Suppressor macrophage treated with lipopolysaccharide for 1 hour (primary cell): ENCODE results near the gene RASGRP2.

ENCODE experiments used
- DNase-seq, 3 donors: peaks; one replicate each; pipeline ENCODE4 v3.0.0-alpha.2; 2020 to 2022

The RASGRP2 gene

DNA sequence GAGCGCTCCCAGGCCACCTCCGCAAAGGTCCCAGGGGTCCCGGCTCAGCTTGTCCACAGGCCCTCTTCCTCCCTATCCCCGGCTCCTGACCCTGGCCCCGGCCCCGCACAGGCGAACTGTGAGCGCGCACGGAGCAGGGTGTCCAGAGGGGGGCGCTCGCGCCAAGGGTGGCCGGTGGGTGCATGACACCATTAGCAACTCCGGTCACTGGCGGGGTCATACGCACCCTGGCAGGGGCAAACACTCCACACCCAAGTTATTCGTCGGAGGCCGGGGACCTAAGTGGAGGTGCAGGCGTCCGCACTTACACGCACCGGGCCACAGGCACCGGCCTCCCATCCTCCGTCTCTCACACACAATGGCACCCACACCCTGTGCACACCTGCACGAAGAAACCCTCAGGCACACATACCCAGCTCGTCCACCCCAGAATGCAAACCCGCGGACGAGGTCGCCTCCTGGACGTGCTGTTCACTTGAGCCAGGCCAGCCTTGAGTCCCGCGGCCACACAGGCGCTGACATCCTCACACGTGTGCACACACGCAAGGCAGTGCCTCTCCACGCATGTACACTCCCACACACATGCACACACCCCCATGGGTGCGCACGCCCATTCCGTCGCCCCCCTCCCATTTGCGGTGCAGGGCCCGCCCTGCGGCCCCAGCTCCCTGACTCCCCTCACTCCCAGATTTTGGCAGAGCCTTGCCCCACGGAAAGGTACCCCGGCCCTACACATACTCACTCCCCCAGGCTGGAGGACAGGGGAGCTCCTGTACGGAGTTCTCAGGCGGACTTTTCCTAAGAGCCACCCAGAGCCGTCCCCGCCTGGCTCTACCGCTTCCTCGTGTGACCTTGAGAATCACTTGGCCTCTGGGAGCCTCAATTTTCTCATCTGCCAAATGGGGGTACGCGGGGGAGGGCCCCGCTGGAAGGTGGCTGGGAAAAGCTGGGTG, at the start of gene RASGRP2:
Gene RASGRP2, minus strand, starts transcription at position 552 of the 953 bp plus-strand sequence. CDS start 1,276 bp downstream, outside the sequence.
- peak; percentile 67 to 85 (median 71) for DNase-seq

DNA sequence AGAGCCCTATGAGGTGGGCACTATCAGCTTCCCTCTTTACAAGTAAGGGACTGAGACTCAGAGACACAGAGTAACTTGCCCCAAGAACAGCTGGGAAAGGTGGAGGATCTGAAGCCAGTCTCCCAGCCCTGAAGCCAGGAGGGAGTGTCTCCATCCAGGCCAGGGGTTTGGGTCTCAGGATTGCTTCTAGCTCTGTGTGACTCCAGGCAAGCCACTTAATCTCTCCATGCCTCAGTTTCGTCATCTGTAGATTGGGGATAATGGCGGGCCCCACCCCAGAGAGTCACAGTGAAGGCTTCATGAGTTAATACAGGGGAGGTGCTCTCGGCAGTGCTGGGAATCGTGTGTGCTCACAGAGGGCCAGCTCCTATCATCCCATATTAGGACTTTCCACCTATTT, 48.5 kb upstream of the RASGRP2 start:
- no peak for DNase-seq

DNA sequence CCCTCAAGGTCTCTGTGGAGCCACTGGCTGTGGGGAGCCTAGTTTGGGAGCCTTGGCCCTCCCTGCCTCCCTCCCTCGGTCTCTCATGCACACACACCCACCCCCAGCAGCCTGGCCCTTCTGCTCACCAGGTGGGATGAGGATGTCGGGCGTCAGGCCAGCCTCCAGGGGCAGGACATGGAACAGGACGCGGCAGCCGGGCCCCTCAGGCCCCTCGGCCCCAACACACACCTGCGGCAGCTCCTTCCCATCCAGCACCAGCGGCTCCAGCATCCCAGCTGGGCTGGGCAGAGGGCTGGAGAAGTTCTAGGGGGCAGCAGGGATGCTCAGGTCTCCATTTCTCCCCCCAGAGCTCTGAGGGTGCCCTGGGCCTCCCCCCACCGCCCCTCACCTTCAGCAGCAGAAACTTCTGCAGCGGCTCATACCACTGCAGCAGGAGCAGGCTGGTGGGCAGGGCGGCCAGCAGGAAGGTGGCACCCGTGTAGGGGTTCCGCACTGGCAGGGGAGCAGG, 47.9 kb upstream of the RASGRP2 start:
- no peak for DNase-seq

DNA sequence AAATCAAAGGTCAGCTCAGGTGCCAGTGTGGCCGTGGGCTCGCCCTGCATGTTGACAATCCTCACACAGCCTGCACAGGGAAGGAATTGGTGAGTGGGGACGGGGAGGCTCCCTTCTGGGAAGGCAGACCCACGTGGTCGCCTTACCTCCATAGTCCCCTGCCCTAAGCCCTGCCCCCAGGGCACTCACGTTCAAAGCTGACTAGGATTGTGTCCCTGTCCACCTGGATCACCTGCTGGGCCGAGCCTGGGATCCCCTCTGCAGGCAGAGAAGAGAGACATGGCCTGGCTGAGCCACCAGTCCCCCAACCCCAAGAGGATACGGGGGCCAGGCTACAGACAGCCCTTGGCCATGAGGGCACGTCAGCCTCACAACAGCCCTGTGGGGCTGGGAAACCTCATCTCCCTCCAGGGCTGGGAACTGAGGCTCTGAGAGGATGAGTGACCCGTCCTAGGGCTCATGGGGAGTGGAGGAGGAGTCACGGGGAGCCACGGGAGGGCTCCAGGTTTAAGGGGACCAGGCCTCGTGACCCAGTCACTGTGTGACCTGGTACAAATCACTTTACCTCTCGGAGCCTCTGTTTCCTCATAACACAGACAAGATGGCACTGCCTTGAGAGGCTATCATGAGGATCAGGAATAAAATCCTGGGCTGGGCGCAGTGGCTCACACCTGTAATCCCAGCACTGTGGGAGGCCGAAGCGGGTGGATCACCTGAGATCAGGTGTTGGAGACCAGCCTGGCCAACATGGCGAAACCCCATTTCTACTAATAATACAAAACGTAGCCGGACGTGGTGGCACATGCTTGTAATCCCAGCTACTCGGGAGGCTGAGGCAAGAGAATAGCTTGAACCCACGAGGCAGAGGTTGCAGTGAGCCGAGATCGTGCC, 46.5 kb upstream of the RASGRP2 start:
- DNase-seq: no peak

DNA sequence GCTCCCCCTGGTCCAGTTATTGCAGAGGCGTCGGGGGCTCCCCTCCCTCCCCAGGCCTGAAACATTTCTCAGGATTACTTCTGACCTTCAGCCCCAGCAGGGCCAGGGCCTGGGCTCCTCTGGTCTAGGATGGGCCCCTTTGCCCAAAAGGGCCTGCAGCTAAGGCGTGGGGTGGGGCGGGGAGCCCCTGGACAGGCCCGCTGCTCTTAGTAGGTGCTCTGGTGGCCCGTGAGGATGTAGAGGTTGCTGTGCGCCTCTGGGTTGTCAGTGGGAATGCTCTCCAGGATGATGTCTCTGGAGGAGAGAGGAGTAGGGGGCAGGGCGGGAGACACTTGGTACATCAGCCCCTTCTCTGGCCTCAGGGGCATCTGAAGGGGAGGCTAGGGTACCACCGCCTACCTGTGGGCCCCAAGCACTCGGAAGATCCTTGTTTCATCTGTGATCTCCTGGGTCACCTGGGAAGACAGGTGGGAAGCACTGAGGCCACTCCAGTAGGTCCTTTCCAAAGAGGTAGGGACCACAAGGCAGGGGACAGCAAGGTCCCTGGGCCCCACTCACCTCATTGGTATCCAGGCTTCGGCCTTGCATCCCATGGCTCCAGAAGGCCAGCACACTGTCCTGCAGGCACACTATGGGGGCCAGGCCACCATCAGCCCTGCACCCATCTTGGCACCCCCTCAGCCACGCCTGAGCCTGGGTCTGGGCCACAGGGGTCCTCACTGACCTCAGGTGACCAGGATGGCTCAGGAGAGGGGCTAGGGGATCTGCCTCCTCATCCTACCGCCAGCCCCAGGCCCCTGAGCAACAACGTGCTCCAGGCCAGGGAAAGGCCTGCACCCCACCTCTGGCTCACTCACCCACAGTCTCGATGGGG, 45.6 kb upstream of the RASGRP2 start:
- DNase-seq: no peak

DNA sequence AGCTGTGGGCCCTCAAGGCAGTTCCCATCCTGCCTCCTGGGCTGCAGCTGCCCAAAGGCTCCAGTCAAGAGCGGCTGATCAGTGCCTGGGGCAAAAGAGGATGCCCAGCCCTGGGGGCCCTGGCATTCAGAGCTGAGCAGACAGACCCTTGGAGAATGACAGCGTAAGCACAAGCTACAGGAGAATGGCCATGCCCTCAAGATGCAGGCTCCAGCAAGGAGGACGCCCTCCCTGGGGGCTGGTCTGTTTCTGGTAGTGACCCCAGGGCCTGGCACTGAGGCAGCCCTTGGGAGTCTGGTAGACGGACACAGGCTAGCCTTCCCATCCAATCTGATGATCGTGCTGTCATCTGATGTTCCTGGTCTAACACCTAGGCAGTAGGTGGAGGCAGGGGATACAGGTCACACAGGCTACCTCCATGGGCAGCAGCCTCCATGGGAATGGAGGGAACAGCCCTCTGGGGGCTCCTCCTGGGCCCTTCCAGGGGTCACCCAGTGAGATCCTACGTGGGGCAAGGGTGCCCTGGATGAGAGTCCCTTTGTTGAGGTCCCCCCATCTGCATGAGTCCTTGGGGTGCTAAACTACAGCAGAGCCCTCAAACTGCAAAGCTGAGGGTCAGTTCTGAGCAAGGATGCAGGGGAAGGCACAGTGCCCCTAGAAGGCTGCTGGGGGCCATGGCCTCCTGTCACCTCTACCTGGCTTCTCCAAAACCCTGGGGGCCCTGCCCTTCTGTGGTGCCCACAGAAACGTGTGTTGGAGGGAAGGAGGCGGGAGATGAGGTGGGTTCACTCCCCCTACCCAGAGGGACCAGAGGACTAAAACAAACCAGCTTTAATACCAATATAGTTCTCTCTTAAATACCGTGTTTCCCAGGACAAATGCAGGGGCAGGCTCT, 44.6 kb upstream of the RASGRP2 start:
- DNase-seq: no peak

DNA sequence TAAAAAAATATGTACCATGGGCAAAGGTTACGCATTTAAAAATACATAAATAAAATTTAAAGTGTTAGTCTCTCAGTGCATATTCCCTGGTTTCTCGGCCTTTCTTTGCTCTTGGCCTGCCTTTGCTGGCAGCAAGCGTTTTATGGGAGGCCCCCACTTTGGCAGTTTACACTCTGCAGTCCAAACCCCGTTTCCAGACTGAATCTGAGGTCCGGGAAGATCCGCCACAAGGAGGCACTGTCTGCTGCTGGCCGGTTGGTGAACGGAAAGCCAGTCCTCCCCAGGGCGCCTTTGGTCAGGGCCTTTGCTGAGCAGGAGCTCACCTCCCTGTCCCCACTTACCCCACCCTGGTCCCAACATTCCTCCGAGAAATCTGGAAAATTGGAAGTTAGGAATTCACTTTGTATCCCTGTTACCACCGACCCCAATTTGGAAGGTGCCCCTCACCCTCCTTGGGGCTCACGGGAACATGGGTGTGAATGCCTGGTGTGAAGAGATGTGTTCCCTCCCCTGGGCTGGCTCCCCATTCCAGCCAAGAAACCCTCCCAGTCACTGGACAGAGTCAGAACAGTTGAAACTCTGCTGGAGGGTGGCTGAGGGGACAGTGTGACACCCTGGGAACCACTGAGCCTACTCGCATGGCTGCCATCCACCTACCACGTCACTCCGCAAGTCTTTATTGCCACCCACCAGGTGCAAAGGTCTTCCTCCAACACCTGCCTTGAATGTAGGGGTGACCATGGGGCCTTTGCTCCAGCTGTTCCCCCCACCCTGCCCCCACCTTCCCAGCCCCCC, 43.8 kb upstream of the RASGRP2 start:
- DNase-seq: peak; percentile 72 to 82 (median 76)

DNA sequence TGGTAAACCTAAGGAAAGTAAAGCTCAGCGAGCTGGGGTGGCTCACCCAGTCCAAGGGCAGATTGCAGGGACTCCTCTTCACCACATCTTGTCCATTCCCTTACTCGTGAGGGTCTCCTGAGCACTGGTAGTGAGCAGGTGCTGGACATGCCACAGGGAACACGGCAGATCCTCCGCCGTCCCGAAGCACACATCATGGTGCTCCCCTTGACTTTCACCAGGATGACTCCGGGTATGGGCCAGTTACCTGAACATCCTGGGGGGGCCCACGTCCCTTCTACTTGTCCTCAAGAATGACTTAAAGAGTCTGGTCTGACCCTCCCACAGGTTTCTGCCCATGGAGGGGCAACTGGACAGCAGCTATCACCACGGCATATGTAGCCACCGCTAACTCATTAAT, 42.4 kb upstream of the RASGRP2 start:
- DNase-seq: no peak

DNA sequence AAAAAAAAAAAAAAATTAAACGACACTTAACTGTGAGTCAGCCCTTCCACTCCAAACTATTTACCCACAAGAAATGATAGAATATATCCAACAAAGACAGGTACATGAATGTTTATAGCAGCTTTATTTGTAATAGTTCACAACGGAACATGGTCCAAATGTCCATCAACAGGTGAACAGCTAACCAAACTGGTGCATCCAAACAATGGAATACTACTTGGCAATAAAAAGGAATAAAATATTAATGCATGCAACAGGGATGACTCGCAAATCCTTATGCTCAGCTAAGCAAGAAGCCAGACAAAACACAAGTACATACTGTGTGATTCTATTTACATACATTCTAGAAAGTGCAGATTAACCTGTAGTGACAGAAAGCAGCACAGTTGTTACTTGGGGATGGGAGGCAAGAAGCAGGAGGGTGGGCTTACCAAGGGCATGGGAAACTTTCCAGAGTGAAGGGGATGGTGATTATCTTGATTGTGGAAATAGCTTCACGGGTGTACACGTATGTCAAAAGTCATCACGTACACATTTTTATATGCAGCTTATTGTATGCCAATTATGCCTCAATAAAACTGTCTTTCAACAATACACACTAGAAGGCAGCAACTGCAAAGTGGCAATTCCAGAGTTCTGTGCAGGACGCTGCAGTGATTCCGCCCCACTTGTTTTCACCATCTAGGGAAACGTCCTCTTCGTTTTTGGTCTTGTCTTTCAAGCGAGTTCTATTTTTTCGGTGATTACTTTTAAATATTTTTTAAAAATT, 41.1 kb upstream of the RASGRP2 start:
- DNase-seq: no peak

DNA sequence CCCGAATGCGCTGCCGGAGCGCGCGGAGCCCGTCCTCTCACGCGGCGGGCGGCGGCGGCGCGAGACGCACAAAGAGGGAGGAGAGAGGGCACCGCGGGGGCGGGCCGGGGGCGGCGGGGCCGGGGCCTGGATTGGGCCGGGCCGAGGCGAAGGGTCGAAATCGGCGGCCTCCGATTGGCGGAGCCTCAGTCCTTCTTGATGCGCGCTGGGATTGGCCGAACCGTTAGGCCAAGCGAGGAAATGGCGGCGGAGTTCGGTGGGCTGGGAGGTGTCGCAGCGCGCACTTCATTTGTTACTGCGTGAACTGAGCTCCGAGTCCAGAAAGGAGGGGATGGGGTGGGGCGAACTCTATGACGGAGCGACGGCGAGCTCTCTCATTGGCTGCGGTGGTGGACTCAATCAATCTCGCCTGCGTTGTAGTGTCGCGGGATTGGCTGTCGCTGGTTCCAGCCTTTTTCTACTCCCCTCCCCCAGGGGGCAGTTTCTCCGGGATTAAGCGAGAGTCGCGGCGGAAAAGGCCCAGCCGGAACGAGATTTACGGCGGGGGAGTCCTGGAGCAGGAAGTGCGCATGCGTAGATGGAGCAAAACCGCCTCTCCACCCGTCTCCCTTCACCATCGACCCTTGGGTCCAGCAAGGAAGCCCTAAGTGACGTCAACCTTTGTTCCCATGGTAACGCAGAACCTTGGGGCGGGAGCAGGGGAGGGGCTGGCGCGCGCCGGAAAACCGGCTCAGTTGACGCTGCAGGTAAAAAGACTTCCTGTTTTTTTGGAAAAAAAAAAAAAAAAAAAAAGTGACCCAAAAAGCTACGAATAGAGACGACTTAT, 34.7 kb upstream of the RASGRP2 start, which contains the start of gene SF1:
Gene SF1, minus strand, starts transcription at position 70 of the 826 bp plus-strand sequence. CDS start 150 bp downstream, outside the sequence.
- DNase-seq: peak; percentile 99 to 100 (median 100)

DNA sequence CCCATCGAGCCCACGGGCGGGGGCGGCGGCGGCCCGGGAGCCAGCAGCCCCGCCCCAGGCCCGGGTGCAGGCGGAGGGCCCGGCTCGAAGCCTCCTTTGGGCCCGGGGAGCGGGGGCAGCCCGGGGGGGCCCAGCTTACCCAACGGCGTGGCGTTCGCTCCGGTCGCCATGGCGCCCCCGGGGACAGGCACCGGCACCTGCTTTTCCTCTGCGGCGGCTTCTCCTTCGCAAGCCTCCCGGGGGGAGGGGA, 34.2 kb upstream of the RASGRP2 start:
- no peak for DNase-seq

DNA sequence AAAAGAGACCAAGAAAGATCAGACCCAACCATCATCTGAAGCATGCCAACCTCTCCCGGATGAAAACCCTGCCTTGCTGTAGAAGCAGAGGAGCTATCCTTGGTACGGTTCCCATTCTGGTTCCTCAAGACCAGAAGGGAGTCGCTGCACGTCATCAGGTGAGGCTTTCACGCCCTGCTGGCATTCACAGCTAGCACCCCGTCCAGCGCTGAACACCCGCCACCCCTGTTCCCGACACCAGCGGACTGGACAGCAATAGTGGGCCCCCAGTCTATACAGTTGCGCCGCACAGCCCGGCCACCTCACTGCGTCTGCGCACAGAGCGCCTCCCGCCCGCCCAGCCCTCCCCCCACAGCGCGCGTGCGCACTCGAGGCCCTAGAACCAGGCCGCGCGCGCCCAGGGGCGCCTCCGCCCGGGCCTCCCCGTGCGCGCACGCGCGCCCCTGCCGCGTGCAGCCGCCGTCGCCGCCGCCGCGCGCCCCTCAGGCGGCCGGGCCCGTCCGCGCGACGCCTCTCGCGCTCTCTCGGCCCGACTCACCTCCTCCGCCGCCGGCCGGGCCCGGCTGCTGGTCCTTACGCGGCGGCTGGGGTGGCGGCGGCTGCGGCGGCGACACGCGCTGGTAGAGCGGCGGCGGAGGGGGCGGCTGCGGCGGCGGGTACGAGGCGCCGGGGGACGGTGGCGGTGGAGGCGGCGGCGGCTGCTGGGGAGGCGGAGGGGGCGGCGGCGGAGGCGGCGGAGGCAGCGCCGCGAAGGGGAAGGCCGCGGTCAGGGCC, 33.7 kb upstream of the RASGRP2 start:
- peak; percentile 90 to 98 (median 95) for DNase-seq

DNA sequence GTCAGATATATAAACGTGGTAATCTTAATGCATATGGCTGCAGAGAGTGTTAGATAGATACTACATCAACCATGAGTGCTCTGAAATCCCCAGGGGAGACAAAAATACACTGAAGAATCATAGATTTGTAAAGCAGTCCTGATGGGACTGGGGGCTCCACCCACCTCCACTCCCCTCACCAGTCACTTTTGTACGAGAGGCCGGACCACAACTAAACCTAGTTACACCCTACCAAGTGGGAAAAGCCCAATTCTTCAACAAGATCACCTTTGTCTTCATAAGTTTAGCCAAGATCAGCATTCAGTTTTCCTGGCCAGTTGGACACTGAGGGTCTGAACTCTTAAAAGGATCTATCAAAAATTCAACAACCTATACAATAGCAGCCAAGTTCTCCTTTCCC, 32.9 kb upstream of the RASGRP2 start:
- DNase-seq: no peak

DNA sequence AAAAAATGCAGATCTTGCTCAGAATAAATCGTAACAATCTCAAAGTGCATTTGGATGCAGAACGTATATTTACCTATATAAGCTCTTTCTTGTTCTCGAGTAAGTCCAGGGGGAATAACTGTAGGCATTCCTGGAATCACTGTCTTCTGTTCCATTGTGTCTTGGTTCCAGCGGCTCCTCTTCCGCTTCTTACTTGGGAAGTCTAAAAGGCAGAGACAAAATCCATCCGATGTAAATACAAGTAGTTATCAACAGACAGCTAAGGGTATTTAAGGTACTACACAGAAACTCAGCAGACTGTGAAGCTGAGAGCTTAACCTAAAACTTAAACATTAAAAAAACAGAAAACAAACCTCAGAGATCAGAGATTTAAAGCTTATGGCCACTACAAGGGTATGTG, 32.5 kb upstream of the RASGRP2 start:
- no peak for DNase-seq

DNA sequence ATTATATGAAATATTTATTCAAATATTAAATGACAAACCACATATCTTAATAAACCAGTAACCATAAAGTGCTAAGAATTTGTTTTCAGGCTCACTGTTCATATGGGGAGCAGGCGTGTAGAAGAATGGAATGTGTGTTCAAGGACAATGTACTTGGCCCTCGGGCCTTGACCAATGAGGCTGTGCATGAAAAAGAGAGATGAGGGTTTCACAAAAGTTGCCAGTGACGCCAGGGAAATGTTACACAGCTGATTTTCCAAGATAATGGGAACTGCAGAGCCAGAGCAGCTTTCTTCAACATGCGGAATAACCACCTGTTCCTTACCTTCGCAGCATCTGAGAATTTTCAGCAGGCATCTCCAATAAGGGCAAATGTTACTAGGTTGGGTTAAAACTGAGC, 30.2 kb upstream of the RASGRP2 start:
- no peak for DNase-seq

DNA sequence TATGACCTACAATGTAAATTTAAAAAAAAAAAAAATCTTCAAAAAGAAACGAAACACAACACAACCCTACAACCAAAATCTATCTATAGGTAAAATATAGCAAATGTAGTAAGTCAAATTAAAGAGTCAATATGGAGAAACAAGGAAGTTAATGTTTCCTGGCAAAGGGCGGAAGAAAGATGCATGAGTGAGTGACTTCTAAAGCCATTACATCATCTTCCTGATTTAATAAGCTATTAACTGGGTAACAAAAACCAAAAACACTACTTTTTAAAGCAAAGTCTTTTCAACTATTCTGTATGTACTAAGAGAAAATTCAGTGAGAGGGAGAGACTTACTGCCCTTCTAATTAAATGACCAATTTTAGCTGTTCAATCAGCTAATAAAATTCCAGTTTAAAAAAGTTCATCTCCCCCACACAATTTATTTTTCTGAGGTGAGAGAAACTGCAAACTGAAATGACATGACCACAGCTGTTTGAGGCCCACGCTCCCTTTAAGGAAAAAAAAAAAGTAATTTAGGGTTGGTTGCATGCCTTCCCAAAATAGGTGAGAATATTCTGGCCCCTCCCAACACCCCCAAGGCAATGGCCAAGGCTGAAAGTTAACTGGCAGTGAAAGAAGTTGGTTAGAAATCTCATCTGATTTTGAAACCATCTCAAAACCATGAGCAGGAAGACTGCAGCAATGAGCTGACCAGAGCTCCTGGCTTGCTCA, 28.5 kb upstream of the RASGRP2 start:
- peak; percentile 58 to 80 (median 75) for DNase-seq

DNA sequence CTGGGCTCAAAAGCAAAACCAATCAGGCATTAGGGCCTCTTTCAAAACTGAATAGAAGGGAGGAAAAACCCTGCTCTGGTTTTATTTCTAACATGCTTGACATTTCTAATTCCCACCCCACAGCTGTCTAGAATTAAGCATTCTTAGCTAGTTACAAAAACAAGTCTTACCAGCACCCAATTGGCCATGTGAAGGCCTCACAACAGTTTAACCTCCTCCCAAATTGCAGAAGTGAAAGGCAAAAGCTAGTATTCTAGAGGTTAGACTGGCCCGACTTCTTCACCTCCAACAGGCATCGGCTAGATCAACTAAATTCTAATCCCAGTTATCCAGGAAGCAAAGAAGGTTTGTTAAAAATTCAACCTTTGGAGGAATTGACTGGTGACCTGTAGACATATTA, 27.9 kb upstream of the RASGRP2 start:
- DNase-seq: peak; percentile 12 to 30 (median 22)
